Right forelimb (tissue), 1 donor: ENCODE measurements around the gene HSD3B7.
"Not testable (repeated sequence)": the region's sequence is repeated elsewhere in the genome, so short reads cannot be mapped to it uniquely, and the experiment has no call there.

ENCODE experiments used
- DNase-seq: peaks from one replicate; pipeline ENCODE4 v3.0.0-alpha.2; 2018

Gene HSD3B7

GRCh38 chr16:31002250-31002700, 17.3 kb downstream of the HSD3B7 start:
- DNase-seq, result no peak

- no peak for DNase-seq
Observed at GRCh38 chr16:31002862-31003341, 17.9 kb downstream of the HSD3B7 start.

GRCh38 chr16:31003744-31004143, 18.7 kb downstream of the HSD3B7 start:
- DNase-seq, result no peak

- no peak for DNase-seq
Observed at GRCh38 chr16:31004658-31005057, 19.7 kb downstream of the HSD3B7 start.

GRCh38 chr16:31005350-31006085, 20.5 kb downstream of the HSD3B7 start:
- DNase-seq, result no peak

- no peak for DNase-seq
Observed at GRCh38 chr16:31006086-31006385, 21.0 kb downstream of the HSD3B7 start.

- DNase-seq, result no peak
Observed at GRCh38 chr16:31006589-31006988, 21.6 kb downstream of the HSD3B7 start.

GRCh38 chr16:31007684-31008083, 22.7 kb downstream of the HSD3B7 start:
- no peak for DNase-seq

GRCh38 chr16:31008149-31008548, 23.1 kb downstream of the HSD3B7 start:
- no peak for DNase-seq

- no peak for DNase-seq
Observed at GRCh38 chr16:31008551-31008950, 23.5 kb downstream of the HSD3B7 start.

GRCh38 chr16:31009120-31009519, 24.1 kb downstream of the HSD3B7 start:
- DNase-seq, result no peak

GRCh38 chr16:31009894-31010584, 25.0 kb downstream of the HSD3B7 start:
- no peak for DNase-seq

- DNase-seq, result peak; percentile 76
Observed at GRCh38 chr16:31010585-31011325, 25.7 kb downstream of the HSD3B7 start, which contains the start of gene STX1B. STX1B (minus strand) TSS chr16:31010638; CDS start chr16:31010396, 242 bp downstream.

GRCh38 chr16:31011815-31012214, 26.8 kb downstream of the HSD3B7 start:
- DNase-seq, result not testable (repeated sequence)

- DNase-seq, result not testable (repeated sequence)
Observed at GRCh38 chr16:31013292-31013691, 28.3 kb downstream of the HSD3B7 start.

GRCh38 chr16:31016018-31016417, 31.0 kb downstream of the HSD3B7 start:
- no peak for DNase-seq

GRCh38 chr16:31017756-31018155, 32.7 kb downstream of the HSD3B7 start:
- DNase-seq, result not testable (repeated sequence)

GRCh38 chr16:31020536-31020935, 35.5 kb downstream of the HSD3B7 start:
- no peak for DNase-seq

GRCh38 chr16:31022544-31023251, 37.7 kb downstream of the HSD3B7 start:
- DNase-seq, result no peak

- DNase-seq, result no peak
Observed at GRCh38 chr16:31023252-31023602, 38.2 kb downstream of the HSD3B7 start.

- no peak for DNase-seq
Observed at GRCh38 chr16:31023627-31024226, 38.7 kb downstream of the HSD3B7 start.

- no peak for DNase-seq
Observed at GRCh38 chr16:31025339-31025738, 40.3 kb downstream of the HSD3B7 start.

GRCh38 chr16:31029272-31029671, 44.3 kb downstream of the HSD3B7 start:
- DNase-seq, result no peak
